IgD-negative memory B cell (primary cell): ENCODE measurements around the gene PKIG. TPM values are rescaled to one million over a fixed set of nuclear protein-coding genes. Genes with fewer than 3 reads are reported as not detected.
A peak's percentile ranks its signal among the peaks of the same experiment; 100 is the strongest.

Source experiments
- H3K27ac Mint-ChIP-seq, 3 donors: one replicate each; pipeline ENCODE4 v1.8.0; 2020 to 2022; ENCODE audit warnings: mild to moderate bottlenecking in 3 of 3, mixed read lengths in 3 of 3, moderate library complexity in 1 of 3
- H3K27me3 Mint-ChIP-seq: one replicate; pipeline ENCODE4 v1.8.0; 2021; ENCODE audit warnings: mixed read lengths
- H3K36me3 Mint-ChIP-seq: one replicate; pipeline ENCODE4 v1.8.0; 2020; ENCODE audit warnings: mild to moderate bottlenecking, mixed read lengths
- H3K4me1 Mint-ChIP-seq, 3 donors: one replicate each; pipeline ENCODE4 v1.8.0; 2020 to 2022; ENCODE audit warnings: mixed read lengths in 3 of 3, mild to moderate bottlenecking in 1 of 3
- H3K4me3 Mint-ChIP-seq, 4 donors: one replicate each; pipeline ENCODE4 v1.8.0; 2020 to 2022; ENCODE audit warnings: mild to moderate bottlenecking in 4 of 4, mixed read lengths in 4 of 4, moderate library complexity in 3 of 4
- H3K9me3 Mint-ChIP-seq, 3 donors: one replicate each; pipeline ENCODE4 v1.8.0; 2020 to 2021; ENCODE audit warnings: mixed read lengths in 3 of 3, mild to moderate bottlenecking in 1 of 3
- polyA plus RNA-seq: library from polyadenylated mRNA; unstranded; fragments of 300-500 nt; fragmentation: Illumina TruSeq; gene quantifications from one replicate; pipeline ENCODE4 v1.2.3, GENCODE V29; 2021

Gene PKIG
- polyA plus RNA-seq, 1 donor from 2014 or later = 63.3 TPM

DNA sequence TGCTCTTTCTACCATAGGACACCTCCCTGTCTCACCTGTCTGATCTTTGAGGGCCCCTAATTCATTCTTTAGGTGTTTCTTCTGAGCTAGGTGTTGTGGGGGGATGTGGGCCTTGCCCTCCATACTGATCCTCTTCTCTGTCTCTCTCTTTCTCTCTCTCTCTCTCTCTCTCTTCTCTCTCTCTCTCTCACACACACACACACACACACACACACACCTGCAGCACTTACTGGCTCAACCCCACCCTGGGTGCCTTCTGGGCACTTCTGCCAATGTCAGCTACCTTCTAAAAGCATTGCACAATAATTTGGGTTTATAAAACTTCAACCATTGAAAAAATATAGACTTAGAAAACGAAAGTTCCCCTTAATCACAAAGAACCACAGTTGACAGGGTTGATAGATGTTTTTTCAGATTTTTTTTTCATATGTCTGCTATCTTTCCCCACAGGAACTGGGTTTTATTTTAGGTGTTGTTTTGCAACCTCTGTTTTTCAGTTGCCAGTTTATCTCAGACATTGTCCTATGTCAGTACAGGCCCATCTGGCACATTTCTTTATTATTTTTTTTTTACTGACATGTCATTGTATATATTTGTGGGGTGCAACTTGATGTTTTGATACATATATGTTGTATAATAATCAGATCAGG is 28.1 kb downstream of the PKIG start:
- no peaks in the 10 kb centered on the region for H3K27me3 Mint-ChIP-seq

DNA sequence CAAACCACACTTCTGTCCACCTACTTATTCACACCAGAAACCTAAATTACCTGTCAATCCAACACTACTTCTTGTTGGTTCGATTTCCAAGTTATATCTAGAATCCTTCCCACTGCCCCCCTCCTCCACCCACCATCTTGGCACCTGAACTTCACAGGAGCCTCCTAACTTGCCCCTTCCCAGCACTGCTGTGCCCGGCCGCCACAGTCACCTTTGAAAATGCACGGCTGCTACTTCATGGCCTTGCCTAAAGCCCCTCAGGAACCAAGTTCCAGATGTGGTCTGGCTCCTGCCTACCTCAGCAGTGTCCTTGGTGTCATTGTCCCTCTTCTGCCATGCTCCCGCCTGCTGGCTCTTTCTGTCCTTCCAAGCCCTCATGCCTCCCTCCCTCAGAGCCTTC is 31.2 kb downstream of the PKIG start:
- no peaks in the 10 kb centered on the region for H3K9me3 Mint-ChIP-seq
- H3K4me1 Mint-ChIP-seq = peaks cover 29 to 42% (median 40%) of the 10 kb centered on the region in 3 donors
- H3K36me3 Mint-ChIP-seq = peaks cover 11% of the 10 kb centered on the region
- H3K4me3 Mint-ChIP-seq = peak overlapping the region in 1 of 4 donors; percentile 49
- no peaks in the 10 kb centered on the region for H3K27me3 Mint-ChIP-seq
- peak overlapping the region in 1 of 3 donors; percentile 23 for H3K27ac Mint-ChIP-seq

More for the DNA sequence above, 28.1 kb downstream of the PKIG start:
- H3K4me1 Mint-ChIP-seq = peaks cover 26 to 31% (median 27%) of the 10 kb centered on the region in 3 donors
- H3K27ac Mint-ChIP-seq = peak overlapping the region; percentile 84 to 98 (median 94)
- peaks cover 9% of the 10 kb centered on the region for H3K36me3 Mint-ChIP-seq
- H3K4me3 Mint-ChIP-seq = peak overlapping the region in 1 of 4 donors; percentile 43
- no peaks in the 10 kb centered on the region for H3K9me3 Mint-ChIP-seq

DNA sequence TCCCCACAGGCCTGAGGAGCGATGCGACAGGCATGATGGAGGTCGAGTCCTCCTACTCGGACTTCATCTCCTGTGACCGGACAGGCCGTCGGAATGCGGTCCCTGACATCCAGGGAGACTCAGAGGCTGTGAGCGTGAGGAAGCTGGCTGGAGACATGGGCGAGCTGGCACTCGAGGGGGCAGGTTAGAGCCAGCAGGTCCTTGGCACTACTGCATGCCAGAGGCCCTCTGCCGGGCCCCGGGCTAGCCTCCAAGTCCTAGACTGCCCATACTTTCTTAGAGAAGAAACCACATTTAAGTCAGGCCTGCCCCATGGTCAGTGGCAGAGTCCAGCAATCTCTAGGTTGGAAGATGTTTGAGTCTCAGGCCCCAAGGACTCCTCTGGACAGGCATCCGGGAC is 32.1 kb downstream of the PKIG start:
- Mint-ChIP-seq H3K4me1 (peaks cover 23 to 41% (median 37%) of the 10 kb centered on the region in 3 donors), H3K27me3 (no peaks in the 10 kb centered on the region), H3K4me3 (no peak overlapping the region), H3K27ac (peak overlapping the region in 2 of 3 donors; percentile 81 to 95), H3K36me3 (peaks cover 11% of the 10 kb centered on the region), H3K9me3 (no peaks in the 10 kb centered on the region)

DNA sequence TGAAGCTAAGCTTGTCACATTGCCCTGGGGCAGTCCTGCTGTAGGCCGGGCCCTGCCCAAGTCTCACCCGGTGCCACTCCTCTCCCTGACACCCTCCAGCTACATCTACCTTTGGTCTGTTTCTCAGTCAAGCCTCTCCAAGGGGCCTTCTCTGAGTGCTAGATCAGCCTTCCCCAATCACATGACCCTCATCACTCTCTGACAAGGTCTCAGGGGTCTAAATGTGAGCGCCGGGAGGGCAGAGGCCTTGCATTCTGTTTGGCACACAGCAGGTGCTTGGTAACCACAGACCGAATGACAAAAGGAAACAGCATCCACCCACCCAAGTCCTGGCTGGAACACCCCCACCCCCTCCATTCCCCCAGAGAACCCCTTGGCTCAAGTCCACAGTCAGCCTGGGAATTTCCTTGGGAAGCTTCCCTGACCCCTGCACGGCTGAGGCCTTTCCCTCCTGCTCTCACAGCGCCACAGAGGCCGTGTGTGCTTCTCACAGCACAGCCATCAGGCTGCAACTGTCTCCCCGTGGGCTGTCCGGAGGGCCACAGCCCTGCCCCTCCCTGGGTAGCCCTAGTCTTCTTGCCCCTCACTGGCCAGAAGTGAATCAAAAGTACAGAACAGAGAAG is 32.9 kb downstream of the PKIG start:
- Mint-ChIP-seq H3K27me3 (no peaks in the 10 kb centered on the region), H3K4me3 (peak overlapping the region in 3 of 4 donors; percentile 36 to 71 (median 68)), H3K4me1 (peaks cover 17 to 38% (median 32%) of the 10 kb centered on the region in 3 donors), H3K36me3 (peaks cover 14% of the 10 kb centered on the region), H3K27ac (peak overlapping the region; percentile 48 to 95 (median 81)), H3K9me3 (no peaks in the 10 kb centered on the region)

DNA sequence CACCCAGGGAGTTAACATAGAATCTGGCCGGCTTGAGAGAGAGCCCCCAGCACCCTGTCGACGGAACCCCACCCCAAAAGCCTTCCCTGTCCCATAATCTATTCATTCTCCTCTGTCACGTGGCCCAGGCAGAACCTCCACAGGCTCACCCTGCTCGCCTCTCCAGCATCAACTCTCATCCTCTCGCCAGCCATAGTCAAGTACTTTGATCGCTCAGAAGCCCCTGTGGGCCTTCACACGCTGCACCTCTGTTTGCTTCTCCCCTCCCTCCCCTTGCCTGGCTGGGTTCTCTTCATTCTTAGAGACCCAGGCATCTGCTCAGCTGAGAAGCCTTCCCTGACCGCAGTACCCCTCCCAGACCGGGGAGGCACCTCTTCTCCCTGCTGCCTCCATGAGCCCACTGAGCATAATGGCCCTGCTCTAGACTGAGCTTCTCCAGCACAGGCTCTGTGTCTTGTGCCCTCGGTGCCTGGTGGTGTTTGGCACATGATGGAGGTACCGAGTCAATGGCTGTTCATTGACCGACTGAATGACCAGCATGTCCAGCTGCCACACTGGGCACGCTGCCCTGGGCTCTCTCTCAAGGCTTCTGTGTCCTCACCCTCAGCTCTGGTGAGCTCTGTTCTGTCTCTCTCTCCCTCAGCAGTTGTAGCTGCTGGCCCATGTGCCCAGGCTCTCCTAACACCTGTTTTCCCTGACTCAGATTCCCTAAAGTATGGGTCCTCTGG is 33.7 kb downstream of the PKIG start:
- no peaks in the 10 kb centered on the region for H3K9me3 Mint-ChIP-seq
- peak overlapping the region; percentile 53 to 95 (median 81) for H3K27ac Mint-ChIP-seq
- H3K4me3 Mint-ChIP-seq = peak overlapping the region in 1 of 4 donors; percentile 43
- H3K36me3 Mint-ChIP-seq = peaks cover 15% of the 10 kb centered on the region
- H3K27me3 Mint-ChIP-seq = no peaks in the 10 kb centered on the region
- peaks cover 12 to 34% (median 30%) of the 10 kb centered on the region in 3 donors for H3K4me1 Mint-ChIP-seq

DNA sequence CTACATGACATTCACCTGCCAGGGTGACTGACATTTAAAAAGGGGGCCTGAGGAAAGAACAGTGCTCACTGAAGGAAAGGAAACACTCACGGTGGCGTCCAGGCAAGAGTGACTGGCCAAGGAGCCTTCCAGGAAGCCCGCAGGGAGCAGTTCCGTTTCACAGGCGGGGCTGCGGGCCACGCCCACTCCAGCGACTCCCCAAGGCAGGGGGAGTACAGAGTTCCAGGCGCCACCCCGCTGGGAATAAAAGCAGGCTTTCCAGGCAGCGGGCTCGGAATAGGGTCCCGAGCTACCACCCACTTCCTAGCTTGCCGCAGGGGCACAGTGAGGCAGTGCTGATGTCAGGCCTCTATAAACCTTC is 34.2 kb downstream of the PKIG start:
- Mint-ChIP-seq H3K9me3 (no peaks in the 10 kb centered on the region), H3K27me3 (no peaks in the 10 kb centered on the region), H3K4me1 (peaks cover 12 to 37% (median 30%) of the 10 kb centered on the region in 3 donors), H3K36me3 (peaks cover 15% of the 10 kb centered on the region), H3K27ac (peak overlapping the region in 1 of 3 donors; percentile 81), H3K4me3 (no peak overlapping the region)

DNA sequence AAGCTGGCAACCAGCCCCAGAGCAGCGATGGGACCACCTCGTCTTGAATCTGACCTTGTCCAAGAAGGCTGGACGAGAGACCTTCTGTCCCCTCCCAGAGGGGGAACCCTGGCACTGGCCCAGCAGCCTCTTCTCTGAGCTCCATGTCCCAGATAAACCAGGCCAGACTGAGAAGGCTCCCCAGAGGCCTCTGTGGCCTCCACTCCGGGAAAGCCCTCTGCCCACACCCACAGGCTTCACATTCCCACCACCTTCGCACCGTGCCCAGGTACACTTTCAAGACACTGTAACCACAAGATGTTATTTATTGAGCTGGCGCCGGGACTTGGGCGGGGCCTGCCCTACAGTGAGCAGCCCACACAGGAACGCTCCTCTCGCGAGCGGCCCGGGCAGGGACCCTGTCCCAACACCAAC is 35.9 kb downstream of the PKIG start:
- peaks cover 12 to 35% (median 25%) of the 10 kb centered on the region in 3 donors for H3K4me1 Mint-ChIP-seq
- H3K4me3 Mint-ChIP-seq = peak overlapping the region in 2 of 4 donors; percentile 63 to 76
- H3K27me3 Mint-ChIP-seq = no peaks in the 10 kb centered on the region
- H3K27ac Mint-ChIP-seq = peak overlapping the region; percentile 81 to 94 (median 90)
- H3K36me3 Mint-ChIP-seq = peaks cover 12% of the 10 kb centered on the region
- no peaks in the 10 kb centered on the region for H3K9me3 Mint-ChIP-seq

DNA sequence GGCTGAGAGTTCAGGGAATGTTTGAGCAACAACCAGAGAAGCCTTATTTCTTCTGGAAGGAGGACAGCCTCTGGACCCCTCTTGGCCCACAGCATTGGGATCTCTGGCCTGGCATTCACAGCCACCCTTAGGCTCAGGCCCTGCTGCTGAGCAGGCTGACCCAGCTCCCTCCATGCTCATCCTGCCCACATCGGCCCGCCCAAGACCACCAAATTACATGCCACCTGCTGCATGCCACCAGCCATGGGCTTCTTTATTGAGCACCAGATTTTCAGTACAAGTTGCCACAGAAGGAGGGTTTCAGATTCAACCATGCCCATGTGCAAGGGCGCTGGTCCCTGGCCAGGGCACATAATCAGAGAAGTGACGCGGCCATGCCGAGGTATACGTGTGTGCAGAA is 36.9 kb downstream of the PKIG start:
- Mint-ChIP-seq H3K4me3 (no peak overlapping the region), H3K9me3 (no peaks in the 10 kb centered on the region), H3K4me1 (peaks cover 12 to 33% (median 23%) of the 10 kb centered on the region in 3 donors), H3K36me3 (peaks cover 13% of the 10 kb centered on the region), H3K27ac (peak overlapping the region; percentile 53 to 90 (median 67)), H3K27me3 (no peaks in the 10 kb centered on the region)

DNA sequence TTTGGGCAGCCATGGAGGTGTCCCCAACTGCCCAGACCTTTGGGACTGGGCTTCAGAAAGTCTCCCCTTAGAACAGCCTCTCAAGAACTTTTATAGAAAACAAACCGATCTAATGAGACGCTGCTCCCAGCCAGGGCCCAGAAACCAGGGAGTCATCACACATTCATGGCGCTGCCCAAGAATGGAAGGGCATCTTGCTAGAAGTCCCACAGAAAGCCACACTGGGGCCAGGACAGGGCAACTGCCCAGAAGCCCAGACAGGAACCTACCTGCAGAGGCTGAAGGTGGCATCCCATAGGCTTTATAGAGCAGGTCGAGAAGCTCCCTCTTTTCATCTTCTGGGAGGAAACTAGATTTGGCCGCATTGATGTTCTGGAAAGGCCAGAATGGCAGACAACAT is 37.7 kb downstream of the PKIG start:
- H3K36me3 Mint-ChIP-seq = peaks cover 10% of the 10 kb centered on the region

DNA sequence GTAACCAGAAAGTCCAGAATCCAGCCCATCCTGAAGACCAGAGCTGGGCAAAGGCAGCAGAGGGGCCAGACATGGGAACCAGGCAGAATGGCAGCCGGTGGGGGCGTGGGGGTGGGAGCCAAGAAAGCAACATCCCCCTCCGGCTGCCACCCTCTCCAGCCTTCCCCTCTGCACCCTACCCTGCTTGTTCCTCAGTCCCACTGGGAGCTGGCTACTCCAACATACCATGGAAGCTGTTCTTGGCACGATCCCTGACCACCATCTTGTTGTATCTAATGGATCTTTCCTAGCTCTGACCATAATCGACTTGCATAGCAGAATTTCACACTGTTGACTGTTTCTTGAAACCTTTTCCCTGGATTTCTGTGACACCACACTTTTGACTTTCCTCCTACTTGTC is 38.9 kb downstream of the PKIG start:
- Mint-ChIP-seq H3K4me3 (peak overlapping the region in 1 of 4 donors; percentile 10), H3K27me3 (no peaks in the 10 kb centered on the region), H3K9me3 (no peaks in the 10 kb centered on the region), H3K27ac (peak overlapping the region in 2 of 3 donors; percentile 46 to 47), H3K36me3 (peaks cover 6% of the 10 kb centered on the region), H3K4me1 (peaks cover 6 to 23% (median 17%) of the 10 kb centered on the region in 3 donors)

More for the DNA sequence above, 37.7 kb downstream of the PKIG start:
- H3K4me1 Mint-ChIP-seq = peaks cover 9 to 31% (median 25%) of the 10 kb centered on the region in 3 donors
- no peaks in the 10 kb centered on the region for H3K9me3 Mint-ChIP-seq
- no peak overlapping the region for H3K4me3 Mint-ChIP-seq
- peak overlapping the region in 2 of 3 donors; percentile 53 to 61 for H3K27ac Mint-ChIP-seq
- no peaks in the 10 kb centered on the region for H3K27me3 Mint-ChIP-seq

DNA sequence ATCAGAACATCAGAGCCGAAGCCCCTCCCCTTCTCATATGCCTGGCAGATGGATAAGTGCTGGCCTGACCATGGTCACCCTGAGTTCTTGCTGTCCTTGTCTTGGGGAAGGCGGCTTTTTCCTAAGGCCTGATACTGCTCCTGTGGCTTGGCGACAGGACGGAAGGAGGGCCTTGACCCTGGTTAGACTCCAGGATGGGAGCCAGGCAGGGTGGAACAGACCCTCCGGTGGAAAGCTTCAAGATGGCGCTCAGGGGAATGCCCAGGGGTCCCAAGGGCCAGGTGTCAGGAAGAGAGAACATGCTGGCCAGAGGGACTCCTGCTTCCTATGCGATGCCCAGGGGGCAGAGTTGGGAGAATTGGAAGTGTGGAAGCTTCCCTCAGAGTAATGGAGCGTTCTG is 39.6 kb downstream of the PKIG start:
- Mint-ChIP-seq H3K9me3 (no peaks in the 10 kb centered on the region), H3K4me1 (peaks cover 6 to 23% (median 16%) of the 10 kb centered on the region in 3 donors), H3K27ac (peak overlapping the region in 1 of 3 donors; percentile 47), H3K36me3 (peaks cover 6% of the 10 kb centered on the region), H3K4me3 (no peak overlapping the region), H3K27me3 (no peaks in the 10 kb centered on the region)

DNA sequence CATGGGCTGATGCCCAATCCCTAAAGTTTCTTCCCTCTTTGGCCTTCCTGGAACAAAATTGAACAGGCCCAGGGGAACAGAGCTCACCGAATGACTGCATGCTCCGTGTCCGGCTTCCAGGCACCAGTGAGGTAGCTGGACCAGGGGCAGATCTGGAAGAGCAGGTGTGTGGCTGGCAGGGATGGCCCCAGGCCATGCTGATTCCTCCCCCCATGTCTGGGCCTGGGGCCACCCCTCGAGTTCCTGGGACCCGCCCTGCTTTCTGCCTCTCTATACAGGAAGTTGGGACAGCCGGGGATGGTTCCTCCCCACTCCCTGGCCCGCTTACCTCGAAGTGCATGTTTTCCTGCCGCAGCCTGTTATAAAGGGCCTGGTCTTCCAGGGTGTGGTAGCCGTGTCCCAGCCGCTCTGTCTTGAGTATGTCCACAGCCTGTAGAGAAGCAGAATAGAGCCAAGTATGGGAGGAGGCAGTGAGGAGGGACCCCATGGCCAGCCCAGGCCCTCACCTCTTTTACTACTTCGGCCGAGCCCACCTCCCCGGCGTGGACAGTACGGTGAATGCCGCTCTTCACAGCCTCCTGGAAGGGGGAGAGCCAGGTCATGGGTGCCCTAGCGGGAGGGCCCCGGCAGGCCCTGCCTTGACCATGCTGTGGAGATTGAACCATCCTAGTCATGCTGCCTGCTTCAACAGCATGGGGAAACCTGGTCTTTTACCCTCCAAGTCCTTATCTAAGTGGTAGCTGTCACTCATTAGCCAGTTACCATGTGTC is 40.3 kb downstream of the PKIG start:
- peaks cover 6 to 20% (median 13%) of the 10 kb centered on the region in 3 donors for H3K4me1 Mint-ChIP-seq

DNA sequence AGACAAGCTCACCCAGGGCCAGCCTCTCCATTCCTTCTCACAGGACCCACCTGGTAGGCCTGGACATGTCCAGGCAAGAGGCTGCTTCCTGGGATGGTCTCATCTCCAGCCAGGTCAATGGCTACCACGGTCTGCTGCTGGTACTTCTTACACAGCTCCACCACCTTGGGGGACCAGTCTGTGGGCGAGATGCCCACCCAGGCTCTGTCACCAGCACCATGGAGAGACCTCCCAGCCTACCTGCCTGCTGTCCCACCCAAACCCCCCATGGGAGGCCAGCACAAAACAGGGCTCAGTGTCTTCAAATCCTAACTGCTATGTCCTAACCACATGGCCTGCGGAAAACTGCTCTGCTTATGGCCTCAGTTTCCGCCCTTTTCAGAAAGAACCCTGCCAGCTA is 41.8 kb downstream of the PKIG start:
- H3K27ac Mint-ChIP-seq = no peak overlapping the region

More for the DNA sequence above, 40.3 kb downstream of the PKIG start:
- Mint-ChIP-seq H3K9me3 (no peaks in the 10 kb centered on the region), H3K36me3 (peaks cover 6% of the 10 kb centered on the region), H3K4me3 (no peak overlapping the region), H3K27ac (peak overlapping the region in 2 of 3 donors; percentile 18 to 57), H3K27me3 (no peaks in the 10 kb centered on the region)

DNA sequence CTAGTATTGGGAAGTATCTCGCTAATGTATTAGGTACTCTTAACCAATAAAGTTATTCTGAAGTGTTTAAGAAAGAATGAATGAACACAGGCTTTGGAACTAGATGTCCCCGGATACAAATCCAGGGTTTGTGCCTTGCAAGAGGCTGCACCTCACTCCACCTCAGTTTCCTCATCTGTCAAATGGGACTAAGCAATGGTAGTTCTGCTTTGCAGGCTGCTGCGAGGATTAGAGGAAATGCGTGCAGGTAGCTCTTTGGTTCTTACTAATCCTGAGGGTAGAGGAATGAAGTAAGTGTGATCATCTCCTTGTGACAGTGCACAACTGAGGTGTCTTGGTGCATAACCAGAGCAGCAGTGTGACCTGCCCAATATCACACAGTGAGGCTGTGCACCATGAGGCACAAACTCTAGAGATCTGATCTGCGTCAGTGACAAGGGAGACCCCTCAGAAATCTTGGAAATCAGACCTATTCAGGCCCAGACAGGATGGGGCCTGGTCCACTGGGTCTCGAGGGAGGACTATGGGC is 42.4 kb downstream of the PKIG start:
- Mint-ChIP-seq H3K36me3 (peaks cover 6% of the 10 kb centered on the region), H3K27me3 (no peaks in the 10 kb centered on the region), H3K4me1 (peaks cover 0 to 4% (median 4%) of the 10 kb centered on the region in 3 donors), H3K4me3 (no peak overlapping the region), H3K9me3 (no peaks in the 10 kb centered on the region), H3K27ac (no peak overlapping the region)

More for the DNA sequence above, 41.8 kb downstream of the PKIG start:
- Mint-ChIP-seq H3K9me3 (no peaks in the 10 kb centered on the region), H3K27me3 (no peaks in the 10 kb centered on the region), H3K4me3 (no peak overlapping the region), H3K36me3 (peaks cover 6% of the 10 kb centered on the region), H3K4me1 (peaks cover 0 to 7% (median 4%) of the 10 kb centered on the region in 3 donors)
